ENCODE data around the gene CHAF1A. TPM values are rescaled to one million over a fixed set of nuclear protein-coding genes. Genes with fewer than 3 reads are reported as not detected.

CHAF1A gene
- polyA plus RNA-seq, 1 donor from 2014 or later: 9.4 TPM

DNA sequence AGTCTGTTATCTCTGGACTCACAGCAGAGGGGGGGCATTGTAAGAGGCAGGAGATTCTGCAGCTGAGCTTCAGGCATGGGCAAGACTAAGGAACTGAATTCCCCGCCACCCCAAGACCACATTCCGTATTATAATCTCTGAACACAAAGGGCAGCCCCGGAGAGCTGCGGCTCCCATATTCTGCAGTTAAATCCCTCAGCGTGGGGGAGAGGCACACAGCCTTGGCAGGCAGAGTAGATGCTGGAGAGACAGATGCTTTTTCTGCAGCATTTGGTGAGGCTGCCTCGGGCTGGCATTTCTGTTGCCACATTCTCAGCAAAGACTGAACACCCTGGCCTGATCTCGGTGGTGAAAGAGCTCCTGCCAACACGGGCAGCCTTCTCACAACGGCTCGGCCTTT, 12.9 kb downstream of the CHAF1A start:
- H3K9ac ChIP-seq (ENCODE audit: low read length): no peak overlapping the region
- TF ChIP-seq, protein P1, sequence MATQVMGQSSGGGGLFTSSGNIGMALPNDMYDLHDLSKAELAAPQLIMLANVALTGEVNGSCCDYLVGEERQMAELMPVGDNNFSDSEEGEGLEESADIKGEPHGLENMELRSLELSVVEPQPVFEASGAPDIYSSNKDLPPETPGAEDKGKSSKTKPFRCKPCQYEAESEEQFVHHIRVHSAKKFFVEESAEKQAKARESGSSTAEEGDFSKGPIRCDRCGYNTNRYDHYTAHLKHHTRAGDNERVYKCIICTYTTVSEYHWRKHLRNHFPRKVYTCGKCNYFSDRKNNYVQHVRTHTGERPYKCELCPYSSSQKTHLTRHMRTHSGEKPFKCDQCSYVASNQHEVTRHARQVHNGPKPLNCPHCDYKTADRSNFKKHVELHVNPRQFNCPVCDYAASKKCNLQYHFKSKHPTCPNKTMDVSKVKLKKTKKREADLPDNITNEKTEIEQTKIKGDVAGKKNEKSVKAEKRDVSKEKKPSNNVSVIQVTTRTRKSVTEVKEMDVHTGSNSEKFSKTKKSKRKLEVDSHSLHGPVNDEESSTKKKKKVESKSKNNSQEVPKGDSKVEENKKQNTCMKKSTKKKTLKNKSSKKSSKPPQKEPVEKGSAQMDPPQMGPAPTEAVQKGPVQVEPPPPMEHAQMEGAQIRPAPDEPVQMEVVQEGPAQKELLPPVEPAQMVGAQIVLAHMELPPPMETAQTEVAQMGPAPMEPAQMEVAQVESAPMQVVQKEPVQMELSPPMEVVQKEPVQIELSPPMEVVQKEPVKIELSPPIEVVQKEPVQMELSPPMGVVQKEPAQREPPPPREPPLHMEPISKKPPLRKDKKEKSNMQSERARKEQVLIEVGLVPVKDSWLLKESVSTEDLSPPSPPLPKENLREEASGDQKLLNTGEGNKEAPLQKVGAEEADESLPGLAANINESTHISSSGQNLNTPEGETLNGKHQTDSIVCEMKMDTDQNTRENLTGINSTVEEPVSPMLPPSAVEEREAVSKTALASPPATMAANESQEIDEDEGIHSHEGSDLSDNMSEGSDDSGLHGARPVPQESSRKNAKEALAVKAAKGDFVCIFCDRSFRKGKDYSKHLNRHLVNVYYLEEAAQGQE (IDR thresholded peaks at IDR 0.05; ENCODE audit: borderline replicate concordance): no peak
- TF ChIP-seq RAD21 (conservative IDR thresholded peaks at IDR 0.05) (no peak), TAF1 (IDR thresholded peaks at IDR 0.05; ENCODE audit: low read depth) (no peak), POLR2AphosphoS5 (IDR thresholded peaks at IDR 0.05) (no peak), SMC3 (conservative IDR thresholded peaks at IDR 0.05; ENCODE audit: poor library complexity) (no peak), EZH2 (IDR thresholded peaks at IDR 0.05; ENCODE audit: borderline replicate concordance, insufficient read depth, low read length, poor library complexity, severe bottlenecking) (no peak), MXI1 (conservative IDR thresholded peaks at IDR 0.05; ENCODE audit: poor library complexity, severe bottlenecking) (no peak), EP300 (conservative IDR thresholded peaks at IDR 0.05; ENCODE audit: poor library complexity, severe bottlenecking) (no peak)
- TF ChIP-seq, protein P2, sequence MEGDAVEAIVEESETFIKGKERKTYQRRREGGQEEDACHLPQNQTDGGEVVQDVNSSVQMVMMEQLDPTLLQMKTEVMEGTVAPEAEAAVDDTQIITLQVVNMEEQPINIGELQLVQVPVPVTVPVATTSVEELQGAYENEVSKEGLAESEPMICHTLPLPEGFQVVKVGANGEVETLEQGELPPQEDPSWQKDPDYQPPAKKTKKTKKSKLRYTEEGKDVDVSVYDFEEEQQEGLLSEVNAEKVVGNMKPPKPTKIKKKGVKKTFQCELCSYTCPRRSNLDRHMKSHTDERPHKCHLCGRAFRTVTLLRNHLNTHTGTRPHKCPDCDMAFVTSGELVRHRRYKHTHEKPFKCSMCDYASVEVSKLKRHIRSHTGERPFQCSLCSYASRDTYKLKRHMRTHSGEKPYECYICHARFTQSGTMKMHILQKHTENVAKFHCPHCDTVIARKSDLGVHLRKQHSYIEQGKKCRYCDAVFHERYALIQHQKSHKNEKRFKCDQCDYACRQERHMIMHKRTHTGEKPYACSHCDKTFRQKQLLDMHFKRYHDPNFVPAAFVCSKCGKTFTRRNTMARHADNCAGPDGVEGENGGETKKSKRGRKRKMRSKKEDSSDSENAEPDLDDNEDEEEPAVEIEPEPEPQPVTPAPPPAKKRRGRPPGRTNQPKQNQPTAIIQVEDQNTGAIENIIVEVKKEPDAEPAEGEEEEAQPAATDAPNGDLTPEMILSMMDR (IDR thresholded peaks at IDR 0.05; ENCODE audit: poor library complexity, severe bottlenecking): no peak
- no peak overlapping the region for H3K4me2 ChIP-seq (ENCODE audit: low read length)
- H3K79me2 ChIP-seq (replicated peaks; ENCODE audit: insufficient read depth, low read length): peaks cover 4% of the 10 kb centered on the region
- no peaks in the 10 kb centered on the region for H3K27me3 ChIP-seq (ENCODE audit: insufficient read depth, low read depth, low read length)
- H3K27ac ChIP-seq (ENCODE audit: low read length): no peak overlapping the region
- H3K9me3 ChIP-seq (ENCODE audit: low read length): no peaks in the 10 kb centered on the region
- no peaks in the 10 kb centered on the region for H3F3A ChIP-seq (ENCODE audit: insufficient read depth, low read length, poor library complexity, severe bottlenecking)
- H3K9me2 ChIP-seq (ENCODE audit: insufficient read depth, low read length): no peaks in the 10 kb centered on the region
- no peak overlapping the region for H3K4me3 ChIP-seq (ENCODE audit: low read length)
- no peaks in the 10 kb centered on the region for H4K20me1 ChIP-seq (ENCODE audit: insufficient read depth)
- no peak overlapping the region for H2AFZ ChIP-seq (ENCODE audit: low read depth, low read length)
- no peaks in the 10 kb centered on the region for H3K36me3 ChIP-seq (ENCODE audit: insufficient read depth, low read length)

DNA sequence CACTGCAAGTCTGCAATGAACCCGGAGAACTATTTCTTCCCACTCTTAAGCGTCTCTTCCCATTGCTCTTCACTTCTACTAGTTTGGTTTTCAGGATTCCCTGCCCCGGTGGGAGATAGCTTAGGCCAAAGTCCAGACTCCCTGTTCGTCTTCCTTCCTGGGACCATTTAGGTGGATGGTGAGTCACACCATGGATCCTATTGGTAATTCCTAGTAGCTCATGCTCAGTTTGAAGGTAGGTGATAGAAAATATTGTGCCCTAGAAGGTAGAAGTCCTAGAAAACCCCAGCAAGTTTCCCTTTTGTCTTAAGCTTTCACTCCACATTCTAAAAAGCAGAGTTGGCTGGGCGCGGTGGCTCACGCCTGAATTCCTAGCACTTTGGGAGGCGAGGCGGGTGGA, 13.8 kb downstream of the CHAF1A start:
- no peak overlapping the region for H3K9ac ChIP-seq (ENCODE audit: low read length)
- no peak for TF ChIP-seq EZH2 (IDR thresholded peaks at IDR 0.05; ENCODE audit: borderline replicate concordance, insufficient read depth, low read length, poor library complexity, severe bottlenecking)
- TF ChIP-seq EP300 (conservative IDR thresholded peaks at IDR 0.05; ENCODE audit: poor library complexity, severe bottlenecking): no peak
- TF ChIP-seq, protein P2 (IDR thresholded peaks at IDR 0.05; ENCODE audit: poor library complexity, severe bottlenecking): no peak
- TF ChIP-seq POLR2AphosphoS5 (IDR thresholded peaks at IDR 0.05): no peak
- no peak for TF ChIP-seq SMC3 (conservative IDR thresholded peaks at IDR 0.05; ENCODE audit: poor library complexity)
- TF ChIP-seq MXI1 (conservative IDR thresholded peaks at IDR 0.05; ENCODE audit: poor library complexity, severe bottlenecking): no peak
- TF ChIP-seq RAD21 (conservative IDR thresholded peaks at IDR 0.05): no peak
- TF ChIP-seq, protein P1 (IDR thresholded peaks at IDR 0.05; ENCODE audit: borderline replicate concordance): no peak
- TF ChIP-seq TAF1 (IDR thresholded peaks at IDR 0.05; ENCODE audit: low read depth): no peak
- H3K27ac ChIP-seq (ENCODE audit: low read length): no peak overlapping the region
- H3K4me2 ChIP-seq (ENCODE audit: low read length): no peak overlapping the region
- H3K36me3 ChIP-seq (ENCODE audit: insufficient read depth, low read length): no peaks in the 10 kb centered on the region
- no peaks in the 10 kb centered on the region for H3K9me2 ChIP-seq (ENCODE audit: insufficient read depth, low read length)
- H2AFZ ChIP-seq (ENCODE audit: low read depth, low read length): no peak overlapping the region
- no peaks in the 10 kb centered on the region for H3F3A ChIP-seq (ENCODE audit: insufficient read depth, low read length, poor library complexity, severe bottlenecking)
- no peaks in the 10 kb centered on the region for H3K9me3 ChIP-seq (ENCODE audit: low read length)
- H3K27me3 ChIP-seq (ENCODE audit: insufficient read depth, low read depth, low read length): no peaks in the 10 kb centered on the region
- peaks cover 4% of the 10 kb centered on the region for H3K79me2 ChIP-seq (replicated peaks; ENCODE audit: insufficient read depth, low read length)
- H4K20me1 ChIP-seq (ENCODE audit: insufficient read depth): no peaks in the 10 kb centered on the region
- no peak overlapping the region for H3K4me3 ChIP-seq (ENCODE audit: low read length)
